Activated T-helper 1 cell treated with anti-CD3 and anti-CD28 coated beads, Interleukin-2, amount 50 U/mL, for 16 hours (primary cell): ENCODE measurements around the gene ARHGEF9.
"Not testable (repeated sequence)": the region's sequence is repeated elsewhere in the genome, so short reads cannot be mapped to it uniquely, and the experiment has no call there.

ENCODE experiments used
- DNase-seq, 2 donors: peaks; one replicate each; pipeline ENCODE4 v3.0.0-alpha.2; 2020; ENCODE audit warnings: low read depth in 1 of 2, low spot score in 1 of 2

Gene ARHGEF9

DNA sequence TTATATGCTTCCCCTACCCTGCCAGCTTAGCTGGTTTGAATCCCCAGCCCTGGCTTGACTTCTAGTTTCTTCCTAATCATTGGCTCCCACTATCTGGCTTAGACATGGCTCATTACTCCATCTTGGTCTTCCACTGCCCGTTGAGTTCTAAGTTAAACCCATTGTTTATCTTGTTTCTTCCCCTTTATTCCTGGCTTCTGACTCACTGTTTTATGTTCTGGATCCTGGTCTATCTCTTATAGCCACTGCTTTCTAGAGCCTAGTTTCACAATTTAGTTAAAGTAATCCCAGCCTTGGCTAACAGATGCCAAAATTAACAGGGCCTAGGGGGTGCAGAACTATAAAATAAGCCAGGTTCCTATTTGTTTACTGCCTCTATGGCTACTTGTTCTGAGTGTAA, 120.9 kb downstream of the ARHGEF9 start:
- no peak for DNase-seq

DNA sequence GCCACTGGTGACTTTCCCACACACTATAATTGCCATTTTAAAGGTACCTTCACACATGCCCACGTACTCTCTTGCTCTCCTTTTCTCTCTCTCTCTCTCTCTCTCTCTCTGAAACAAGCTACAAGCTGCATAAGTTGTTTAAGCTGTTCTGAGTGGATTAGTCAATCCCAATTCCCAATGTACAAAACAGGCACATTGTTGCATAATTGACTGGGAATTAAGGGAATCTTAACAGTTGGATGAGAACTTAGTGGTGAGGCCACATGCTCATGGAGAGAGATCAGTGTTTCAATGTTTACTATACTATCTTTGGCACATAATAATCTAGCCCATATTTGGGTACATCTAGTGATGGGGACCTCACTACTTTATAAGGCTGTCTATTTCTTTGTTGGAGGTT, 123.3 kb downstream of the ARHGEF9 start:
- no peak for DNase-seq

DNA sequence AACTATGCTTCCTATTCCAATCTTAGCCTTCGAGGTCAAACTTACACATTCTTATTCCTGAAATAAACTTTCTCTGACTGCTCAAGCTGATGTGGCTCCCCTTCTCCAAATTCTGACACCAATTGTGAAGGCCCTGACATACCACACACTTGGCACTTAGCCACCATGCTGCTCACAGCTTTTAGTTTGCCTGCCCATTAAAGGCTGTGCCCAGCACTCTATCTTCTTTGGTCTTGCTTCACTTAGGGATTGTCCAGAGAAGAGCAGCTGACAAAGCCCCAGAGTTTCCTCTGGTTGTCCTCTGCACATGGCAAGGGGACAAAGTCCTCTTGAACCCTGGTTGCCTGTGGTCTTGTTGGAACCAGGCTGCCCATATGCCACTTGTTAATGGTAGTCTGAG, 126.1 kb downstream of the ARHGEF9 start:
- no peak for DNase-seq

DNA sequence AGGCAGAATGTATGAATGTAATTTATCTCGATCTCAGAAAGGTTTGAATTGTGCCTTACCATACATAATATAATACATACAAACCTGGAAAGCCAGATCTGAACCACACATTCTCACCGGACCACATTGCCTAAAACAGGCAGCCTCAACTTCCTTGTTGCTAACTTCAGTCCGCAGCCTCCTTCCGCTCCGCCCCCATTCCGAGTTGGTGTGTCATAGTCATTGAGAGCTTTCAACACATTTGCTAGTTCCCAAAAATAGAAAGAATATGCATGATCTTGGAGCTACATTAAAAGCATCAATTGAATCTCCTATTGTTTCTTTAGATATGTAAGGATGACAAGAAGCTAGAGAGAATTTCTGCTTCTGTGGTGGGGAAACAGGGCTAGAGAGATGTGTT, 127.2 kb downstream of the ARHGEF9 start:
- DNase-seq: no peak

DNA sequence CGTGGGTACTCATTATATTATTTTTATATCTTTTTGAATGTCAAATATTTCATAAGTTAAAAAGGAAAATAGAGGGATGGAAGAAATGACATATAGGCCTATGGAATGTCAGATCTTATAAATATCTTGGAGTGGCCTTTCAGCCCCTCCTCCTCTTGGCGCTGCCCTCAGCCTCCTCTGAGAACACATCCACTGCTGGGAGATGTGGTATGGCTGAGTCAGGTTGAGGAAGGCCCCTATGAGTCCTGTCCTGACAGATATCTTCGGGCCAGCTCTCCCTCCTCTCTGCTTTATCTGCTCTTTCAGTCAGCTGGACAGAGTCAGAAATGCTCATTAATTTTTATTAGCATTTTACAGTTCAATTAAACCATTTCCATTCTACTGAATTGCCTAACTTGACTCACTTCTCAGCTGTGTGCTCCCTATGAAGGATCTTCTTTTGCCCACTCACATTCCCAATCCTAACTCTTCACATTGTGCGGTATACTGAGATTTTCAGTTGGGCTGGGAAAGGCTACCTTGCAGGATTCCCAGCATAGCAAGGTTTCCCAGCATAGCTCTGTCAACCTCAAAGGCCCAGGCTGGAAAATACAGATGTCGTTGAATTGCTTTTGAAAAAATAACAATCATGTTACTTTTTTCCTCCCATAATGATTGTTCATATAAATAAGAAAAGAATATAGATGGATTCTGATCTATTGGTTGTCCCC, 128.0 kb downstream of the ARHGEF9 start:
- no peak for DNase-seq

DNA sequence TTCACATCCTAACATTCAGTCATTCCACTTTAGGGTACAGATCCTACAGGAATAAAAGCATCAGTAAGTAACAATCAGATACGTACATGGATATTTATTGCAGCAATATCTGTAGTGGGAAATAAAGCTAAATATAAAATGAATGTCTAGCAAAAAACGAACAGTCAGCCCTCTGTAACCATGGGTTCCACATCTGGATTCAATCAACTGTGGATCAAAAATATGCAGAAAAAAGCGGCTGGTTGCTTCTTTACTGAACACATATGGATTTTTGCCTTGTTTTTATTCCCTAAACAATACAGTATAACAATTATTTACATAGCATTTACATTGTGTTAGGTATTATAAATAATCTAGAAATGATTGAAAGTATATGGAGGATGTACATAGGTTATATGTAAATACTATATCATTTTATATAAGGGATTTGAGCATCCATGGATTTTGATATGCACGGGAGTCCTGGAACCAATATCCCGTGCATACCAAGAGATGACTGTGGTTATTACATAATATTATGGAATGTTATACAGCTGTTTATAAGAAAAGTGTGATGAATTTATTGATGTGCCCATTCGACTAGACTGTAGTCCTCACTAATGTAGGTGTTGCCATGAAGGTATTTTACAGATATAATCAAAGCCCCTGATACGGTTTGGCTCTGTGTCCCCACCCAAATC, 132.8 kb downstream of the ARHGEF9 start:
- DNase-seq: no peak

DNA sequence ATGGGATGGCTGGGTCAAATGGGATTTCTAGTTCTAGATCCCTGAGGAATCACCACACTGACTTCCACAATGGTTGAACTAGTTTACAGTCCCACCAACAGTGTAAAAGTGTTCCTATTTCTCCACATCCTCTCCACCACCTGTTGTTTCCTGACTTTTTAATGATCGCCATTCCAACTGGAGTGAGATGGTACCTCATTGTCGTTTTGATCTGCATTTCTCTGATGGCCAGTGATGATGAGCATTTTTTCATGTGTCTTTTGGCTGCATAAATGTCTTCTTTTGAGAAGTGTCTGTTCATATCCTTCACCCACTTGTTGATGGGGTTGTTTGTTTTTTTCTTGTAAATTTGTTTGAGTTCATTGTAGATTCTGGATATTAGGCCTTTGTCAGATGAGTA, 139.3 kb downstream of the ARHGEF9 start:
- DNase-seq: not testable (repeated sequence)

DNA sequence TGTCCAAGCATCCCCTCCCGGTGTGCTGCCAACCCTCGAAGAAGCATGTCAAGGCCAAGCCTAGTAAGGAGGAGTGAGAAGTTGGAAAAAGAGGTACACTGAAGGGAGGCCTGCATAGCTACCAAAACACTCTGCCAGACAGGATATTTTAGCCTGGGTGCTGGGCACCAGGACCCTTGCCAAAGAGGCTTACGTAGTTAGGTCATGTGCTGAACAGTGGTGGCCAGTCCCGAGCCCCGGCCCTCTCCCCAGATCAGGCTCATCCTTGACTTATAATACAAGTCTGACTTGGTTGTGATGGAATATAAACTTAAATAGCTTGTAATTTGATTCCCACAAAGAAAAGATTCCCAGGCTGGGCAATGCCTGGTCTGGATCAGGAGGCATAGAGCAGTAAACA, 149.3 kb downstream of the ARHGEF9 start:
- no peak for DNase-seq

DNA sequence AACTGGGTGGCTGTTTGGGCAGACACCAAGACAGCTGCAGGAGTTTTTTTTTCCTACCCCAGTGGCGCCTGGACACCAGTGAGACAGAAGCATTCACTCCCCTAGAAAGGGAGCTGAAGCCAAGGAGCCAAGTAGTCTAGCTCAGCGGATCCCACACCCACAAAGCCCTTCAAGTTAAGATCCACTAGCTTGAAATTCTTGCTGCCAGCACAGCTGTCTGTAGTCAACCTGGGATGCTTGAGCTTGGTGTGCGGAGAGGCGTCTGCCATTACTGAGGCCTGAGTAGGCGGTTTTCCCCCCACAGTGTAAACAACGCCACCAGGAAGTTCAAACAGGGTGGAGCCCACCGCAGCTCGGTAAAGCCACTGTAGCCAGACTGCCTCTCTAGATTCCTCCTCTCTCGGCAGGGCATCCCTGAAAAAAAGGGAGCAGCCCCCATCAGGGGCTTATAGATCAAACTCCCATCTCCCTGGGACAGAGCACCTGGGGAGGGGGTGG, 171.4 kb downstream of the ARHGEF9 start:
- no peak for DNase-seq

DNA sequence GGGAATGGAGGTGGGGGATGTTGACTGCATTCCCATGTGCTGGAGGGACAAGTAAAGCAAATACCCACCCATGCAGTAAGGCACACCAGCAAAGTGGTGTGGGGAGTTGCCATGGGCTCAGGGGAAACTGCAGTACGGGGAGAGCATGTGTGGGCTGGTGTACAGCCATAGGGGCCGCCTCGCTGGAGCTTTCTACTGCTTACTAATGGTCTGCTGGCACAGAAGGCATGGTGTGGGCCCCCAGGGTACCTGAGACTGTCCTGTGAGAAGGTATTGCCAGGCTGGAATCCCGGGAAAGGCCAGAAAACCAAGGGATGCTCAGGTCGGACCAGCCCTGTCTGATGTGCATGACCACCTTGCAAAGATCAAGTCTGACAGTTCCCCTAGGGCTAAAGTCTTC, 199.1 kb downstream of the ARHGEF9 start:
- no peak for DNase-seq
